Fibroblast of skin of left quadriceps (primary cell): ENCODE measurements around the gene KLHL40.

Source experiments
- DNase-seq, 2 experiments: peaks; one replicate each; pipeline ENCODE4 v3.0.0-alpha.2; 2013; ENCODE audit warnings: low read depth in 2 of 2

KLHL40 gene

GRCh38 chr3:42668793-42669217 lies 16.5 kb upstream of the KLHL40 start:
- no peak for DNase-seq

- DNase-seq, result no peak
Measured at GRCh38 chr3:42670051-42670576, 15.2 kb upstream of the KLHL40 start.

- DNase-seq, result no peak
Measured at GRCh38 chr3:42670670-42671069, 14.7 kb upstream of the KLHL40 start.

- no peak for DNase-seq
Measured at GRCh38 chr3:42672515-42672914, 12.8 kb upstream of the KLHL40 start.

- DNase-seq, result no peak
Measured at GRCh38 chr3:42673082-42673481, 12.3 kb upstream of the KLHL40 start.

GRCh38 chr3:42674146-42674545 lies 11.2 kb upstream of the KLHL40 start:
- no peak for DNase-seq

- DNase-seq, result no peak
Measured at GRCh38 chr3:42675909-42676308, 9.4 kb upstream of the KLHL40 start.

GRCh38 chr3:42678447-42678846 lies 6.9 kb upstream of the KLHL40 start:
- no peak for DNase-seq

- DNase-seq, result no peak
Measured at GRCh38 chr3:42680271-42680670, 5.1 kb upstream of the KLHL40 start.

- DNase-seq, result no peak
Measured at GRCh38 chr3:42680806-42681205, 4.5 kb upstream of the KLHL40 start.

GRCh38 chr3:42681361-42682038 lies 3.8 kb upstream of the KLHL40 start:
- no peak for DNase-seq

GRCh38 chr3:42682301-42683070 lies 2.9 kb upstream of the KLHL40 start:
- no peak for DNase-seq

GRCh38 chr3:42683875-42684598 lies 1.3 kb upstream of the KLHL40 start:
- peak; percentile 65 to 66 for DNase-seq

GRCh38 chr3:42684632-42685362 lies 540 bp upstream of the KLHL40 start:
- DNase-seq, result no peak

GRCh38 chr3:42685891-42686820 lies 819 bp downstream of the KLHL40 start:
- no peak for DNase-seq

- DNase-seq, result no peak
Measured at GRCh38 chr3:42686832-42687650, 1.7 kb downstream of the KLHL40 start.

GRCh38 chr3:42688016-42688415 lies 2.7 kb downstream of the KLHL40 start:
- no peak for DNase-seq

- DNase-seq, result no peak
Measured at GRCh38 chr3:42688487-42689420, 3.4 kb downstream of the KLHL40 start.
